ENCODE data around the gene HCRTR1.
A peak's percentile ranks its signal among the peaks of the same experiment; 100 is the strongest.

HCRTR1 gene

GRCh38 chr1:31652891-31653499 is 35.5 kb downstream of the HCRTR1 start:
- no peak for DNase-seq

- no peak for DNase-seq
Observed at GRCh38 chr1:31653717-31654473, 36.4 kb downstream of the HCRTR1 start.

- DNase-seq, result no peak
Observed at GRCh38 chr1:31654474-31654776, 36.9 kb downstream of the HCRTR1 start.

- no peak for DNase-seq
Observed at GRCh38 chr1:31655104-31655503, 37.6 kb downstream of the HCRTR1 start.

GRCh38 chr1:31655756-31656155 is 38.3 kb downstream of the HCRTR1 start:
- DNase-seq, result no peak

- no peak for DNase-seq
Observed at GRCh38 chr1:31657020-31657804, 39.7 kb downstream of the HCRTR1 start.

- DNase-seq, result no peak
Observed at GRCh38 chr1:31657972-31658510, 40.6 kb downstream of the HCRTR1 start.

- no peak for DNase-seq
Observed at GRCh38 chr1:31658721-31659120, 41.2 kb downstream of the HCRTR1 start.

GRCh38 chr1:31659889-31660288 is 42.4 kb downstream of the HCRTR1 start:
- no peak for DNase-seq

GRCh38 chr1:31660871-31661455 is 43.5 kb downstream of the HCRTR1 start:
- DNase-seq, result no peak

- DNase-seq, result no peak
Observed at GRCh38 chr1:31661856-31662255, 44.4 kb downstream of the HCRTR1 start.

GRCh38 chr1:31662463-31662862 is 45.0 kb downstream of the HCRTR1 start:
- DNase-seq, result no peak

GRCh38 chr1:31663622-31664452 is 46.3 kb downstream of the HCRTR1 start:
- DNase-seq, result peak; percentile 46 to 47

- no peak for DNase-seq
Observed at GRCh38 chr1:31664528-31664927, 47.0 kb downstream of the HCRTR1 start.

GRCh38 chr1:31665234-31665878 is 47.9 kb downstream of the HCRTR1 start:
- no peak for DNase-seq

- DNase-seq, result no peak
Observed at GRCh38 chr1:31666263-31666963, 48.9 kb downstream of the HCRTR1 start.

GRCh38 chr1:31667065-31667785 is 49.7 kb downstream of the HCRTR1 start:
- no peak for DNase-seq

GRCh38 chr1:31668303-31668883 is 50.9 kb downstream of the HCRTR1 start:
- no peak for DNase-seq

- DNase-seq, result no peak
Observed at GRCh38 chr1:31669433-31669785, 51.9 kb downstream of the HCRTR1 start.

Data from activated CD4-positive, alpha-beta T cell treated with anti-CD3 and anti-CD28 coated beads, Interleukin-2, amount 50 U/mL, for 4 hours (primary cell).